ENCODE measurements around the gene UBQLN1.

UBQLN1 gene

DNA sequence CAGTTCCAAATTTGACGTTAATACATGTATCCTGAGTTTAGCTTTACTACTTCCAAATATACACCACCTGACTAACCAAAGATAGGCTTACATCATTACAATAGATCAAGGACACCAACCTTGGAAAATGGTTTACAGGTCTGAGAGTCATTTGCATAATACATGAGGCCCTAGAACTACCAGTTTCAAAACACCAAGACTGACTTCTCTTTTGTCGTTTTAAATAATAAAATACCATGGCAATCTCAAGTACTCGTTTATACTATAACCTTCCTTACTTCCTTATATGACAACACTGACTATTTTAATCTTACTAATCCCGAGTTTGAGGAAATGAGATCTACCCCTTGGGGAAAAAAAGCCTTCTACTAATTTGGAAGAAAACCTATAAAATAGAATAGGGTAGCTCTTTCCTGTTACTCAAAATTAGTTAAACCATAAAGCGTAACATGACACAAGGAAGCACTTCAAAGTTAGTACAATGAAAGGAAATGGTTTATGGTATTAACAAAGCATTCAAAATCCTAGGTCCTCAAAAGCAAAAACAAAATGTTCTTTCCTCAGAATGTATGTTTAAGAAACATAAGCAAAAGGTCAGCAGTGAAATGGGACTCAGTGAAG lies 42.1 kb downstream of the UBQLN1 start:
- no peak overlapping the region for H3K4me3 ChIP-seq (ENCODE audit: low read depth, low read length, poor library complexity, severe bottlenecking)
- H3K9me3 ChIP-seq (ENCODE audit: low read length): no peaks in the 10 kb centered on the region
- no peaks in the 10 kb centered on the region for H3K9me2 ChIP-seq (ENCODE audit: low read depth, low read length)
- H3K4me1 ChIP-seq (ENCODE audit: insufficient read depth, low read length, severe bottlenecking): no peaks in the 10 kb centered on the region
- peaks cover 10% of the 10 kb centered on the region for H3K79me2 ChIP-seq (ENCODE audit: insufficient read depth, low read length)
- H3K27me3 ChIP-seq (ENCODE audit: insufficient read depth, low read length): no peaks in the 10 kb centered on the region
- no peak overlapping the region for H3K4me2 ChIP-seq (ENCODE audit: low read length)
- H3K27ac ChIP-seq (ENCODE audit: low read depth, low read length, poor library complexity, severe bottlenecking): no peak overlapping the region
- no peaks in the 10 kb centered on the region for H3F3A ChIP-seq (ENCODE audit: insufficient read depth, low read length)
- peaks cover 94% of the 10 kb centered on the region for H3K36me3 ChIP-seq (ENCODE audit: insufficient read depth, low read length)
- TF ChIP-seq EZH2 (IDR thresholded peaks at IDR 0.05; ENCODE audit: borderline replicate concordance, low read length): no peak
- TF ChIP-seq, protein P1, sequence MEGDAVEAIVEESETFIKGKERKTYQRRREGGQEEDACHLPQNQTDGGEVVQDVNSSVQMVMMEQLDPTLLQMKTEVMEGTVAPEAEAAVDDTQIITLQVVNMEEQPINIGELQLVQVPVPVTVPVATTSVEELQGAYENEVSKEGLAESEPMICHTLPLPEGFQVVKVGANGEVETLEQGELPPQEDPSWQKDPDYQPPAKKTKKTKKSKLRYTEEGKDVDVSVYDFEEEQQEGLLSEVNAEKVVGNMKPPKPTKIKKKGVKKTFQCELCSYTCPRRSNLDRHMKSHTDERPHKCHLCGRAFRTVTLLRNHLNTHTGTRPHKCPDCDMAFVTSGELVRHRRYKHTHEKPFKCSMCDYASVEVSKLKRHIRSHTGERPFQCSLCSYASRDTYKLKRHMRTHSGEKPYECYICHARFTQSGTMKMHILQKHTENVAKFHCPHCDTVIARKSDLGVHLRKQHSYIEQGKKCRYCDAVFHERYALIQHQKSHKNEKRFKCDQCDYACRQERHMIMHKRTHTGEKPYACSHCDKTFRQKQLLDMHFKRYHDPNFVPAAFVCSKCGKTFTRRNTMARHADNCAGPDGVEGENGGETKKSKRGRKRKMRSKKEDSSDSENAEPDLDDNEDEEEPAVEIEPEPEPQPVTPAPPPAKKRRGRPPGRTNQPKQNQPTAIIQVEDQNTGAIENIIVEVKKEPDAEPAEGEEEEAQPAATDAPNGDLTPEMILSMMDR (IDR thresholded peaks at IDR 0.05; ENCODE audit: low read length): no peak
- H3K9ac ChIP-seq (ENCODE audit: low read length): no peak overlapping the region
- no peaks in the 10 kb centered on the region for H4K20me1 ChIP-seq (ENCODE audit: insufficient read depth, low read length)
- H2AFZ ChIP-seq (ENCODE audit: low read length): no peak overlapping the region

DNA sequence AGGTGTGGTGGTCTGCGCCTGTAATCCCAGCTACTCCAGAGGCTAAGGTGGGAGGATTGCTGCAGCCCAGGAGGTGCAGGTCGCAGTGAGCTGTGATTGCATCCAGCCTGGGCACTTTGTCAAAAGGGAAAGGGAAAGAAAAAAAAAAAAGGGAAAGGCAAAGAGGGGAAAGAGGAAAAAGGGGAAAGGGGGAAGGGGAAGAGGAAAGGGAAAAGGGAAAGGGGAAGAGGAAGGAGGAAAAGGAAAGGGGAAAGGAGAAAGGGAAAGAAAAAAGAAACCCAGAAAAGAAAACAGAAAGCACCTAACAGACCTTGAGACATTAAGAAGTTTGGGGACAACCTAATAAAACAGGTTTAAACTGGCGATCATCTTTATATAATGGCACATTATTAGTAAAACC lies 44.8 kb downstream of the UBQLN1 start:
- H3K79me2 ChIP-seq (ENCODE audit: insufficient read depth, low read length): peaks cover 4% of the 10 kb centered on the region; the same call in 1 of the 2 replicates

DNA sequence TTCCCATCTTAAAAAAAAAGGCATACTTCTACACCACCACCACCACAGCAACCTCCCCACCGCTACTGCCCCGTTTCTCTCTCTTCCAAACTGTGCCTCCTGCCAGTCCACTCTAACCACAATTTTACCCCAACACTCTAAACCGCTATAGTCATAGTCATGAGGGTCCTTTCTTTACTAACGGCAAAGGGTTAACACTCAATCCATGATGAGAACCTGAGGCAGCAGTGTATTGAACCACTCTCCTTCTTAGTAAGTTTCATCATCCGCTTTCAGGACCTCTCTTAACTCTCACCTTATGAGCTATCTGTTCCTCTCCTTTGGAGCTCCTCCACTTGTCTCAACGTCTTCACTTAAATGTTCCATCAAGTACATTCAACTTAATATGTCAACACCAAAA lies 50.8 kb downstream of the UBQLN1 start:
- no peaks in the 10 kb centered on the region; the same call in 1 of the 2 replicates for H3F3A ChIP-seq (ENCODE audit: insufficient read depth, low read length)
- H3K36me3 ChIP-seq (ENCODE audit: insufficient read depth, low read length): peaks cover 99% of the 10 kb centered on the region
- no peak overlapping the region for H3K4me3 ChIP-seq (ENCODE audit: low read depth, low read length, poor library complexity, severe bottlenecking)
- no peak overlapping the region for H3K27ac ChIP-seq (ENCODE audit: low read depth, low read length, poor library complexity, severe bottlenecking)
- no peak overlapping the region for H2AFZ ChIP-seq (ENCODE audit: low read length)
- H4K20me1 ChIP-seq (ENCODE audit: insufficient read depth, low read length): no peaks in the 10 kb centered on the region
- no peaks in the 10 kb centered on the region for H3K27me3 ChIP-seq (ENCODE audit: insufficient read depth, low read length)
- no peaks in the 10 kb centered on the region for H3K79me2 ChIP-seq (ENCODE audit: insufficient read depth, low read length)
- no peak overlapping the region for H3K9ac ChIP-seq (ENCODE audit: low read length)
- no peak for TF ChIP-seq EZH2 (IDR thresholded peaks at IDR 0.05; ENCODE audit: borderline replicate concordance, low read length)
- TF ChIP-seq, protein P1 (IDR thresholded peaks at IDR 0.05; ENCODE audit: low read length): no peak
- no peaks in the 10 kb centered on the region for H3K4me1 ChIP-seq (ENCODE audit: insufficient read depth, low read length, severe bottlenecking)
- no peaks in the 10 kb centered on the region for H3K9me2 ChIP-seq (ENCODE audit: low read depth, low read length)
- no peaks in the 10 kb centered on the region for H3K9me3 ChIP-seq (ENCODE audit: low read length)
- no peak overlapping the region for H3K4me2 ChIP-seq (ENCODE audit: low read length)

More for the DNA sequence above, 44.8 kb downstream of the UBQLN1 start:
- H2AFZ ChIP-seq (ENCODE audit: low read length): no peak overlapping the region
- peaks cover 97% of the 10 kb centered on the region for H3K36me3 ChIP-seq (ENCODE audit: insufficient read depth, low read length)
- no peaks in the 10 kb centered on the region for H3K4me1 ChIP-seq (ENCODE audit: insufficient read depth, low read length, severe bottlenecking)
- TF ChIP-seq, protein P1 (IDR thresholded peaks at IDR 0.05; ENCODE audit: low read length): no peak
- no peak for TF ChIP-seq EZH2 (IDR thresholded peaks at IDR 0.05; ENCODE audit: borderline replicate concordance, low read length)
- no peak overlapping the region for H3K27ac ChIP-seq (ENCODE audit: low read depth, low read length, poor library complexity, severe bottlenecking)
- no peak overlapping the region for H3K4me3 ChIP-seq (ENCODE audit: low read depth, low read length, poor library complexity, severe bottlenecking)
- no peaks in the 10 kb centered on the region for H3K9me2 ChIP-seq (ENCODE audit: low read depth, low read length)
- no peaks in the 10 kb centered on the region for H3K9me3 ChIP-seq (ENCODE audit: low read length)
- no peaks in the 10 kb centered on the region for H3F3A ChIP-seq (ENCODE audit: insufficient read depth, low read length)
- no peak overlapping the region for H3K4me2 ChIP-seq (ENCODE audit: low read length)
- H3K9ac ChIP-seq (ENCODE audit: low read length): no peak overlapping the region
- H4K20me1 ChIP-seq (ENCODE audit: insufficient read depth, low read length): no peaks in the 10 kb centered on the region
- H3K27me3 ChIP-seq (ENCODE audit: insufficient read depth, low read length): no peaks in the 10 kb centered on the region
